Stimulated activated CD4-positive, alpha-beta T cell treated with anti-CD3 and anti-CD28 coated beads, Interleukin-1b, Interleukin-23, amount 100 ng/mL, for 1 hour (primary cell): ENCODE data around the gene KRT81.
"Not testable (repeated sequence)": the region's sequence is repeated elsewhere in the genome, so short reads cannot be mapped to it uniquely, and the experiment has no call there.

Experiments used
- DNase-seq, 2 donors: peaks; one replicate each; pipeline ENCODE4 v3.0.0-alpha.2; 2020; ENCODE audit warnings: low read depth in 2 of 2

KRT81 gene

GRCh38 chr12:52296572-52297215 lies 5.4 kb upstream of the KRT81 start:
- no peak for DNase-seq

- DNase-seq: no peak
Measured at GRCh38 chr12:52295663-52296062, 4.3 kb upstream of the KRT81 start.

GRCh38 chr12:52294803-52295202 lies 3.5 kb upstream of the KRT81 start:
- no peak for DNase-seq

- no peak for DNase-seq
Measured at GRCh38 chr12:52293926-52294325, 2.6 kb upstream of the KRT81 start.

- DNase-seq: not testable (repeated sequence)
Measured at GRCh38 chr12:52290483-52291134, 725 bp downstream of the KRT81 start.

- not testable (repeated sequence) for DNase-seq
Measured at GRCh38 chr12:52287816-52288805, 3.2 kb downstream of the KRT81 start.

GRCh38 chr12:52286857-52287785 lies 4.2 kb downstream of the KRT81 start:
- DNase-seq: not testable (repeated sequence)

GRCh38 chr12:52285851-52286530 lies 5.3 kb downstream of the KRT81 start:
- DNase-seq: no peak

GRCh38 chr12:52285172-52285745 lies 6.1 kb downstream of the KRT81 start:
- no peak for DNase-seq

- no peak for DNase-seq
Measured at GRCh38 chr12:52284562-52285171, 6.7 kb downstream of the KRT81 start.

- DNase-seq: no peak
Measured at GRCh38 chr12:52280796-52281560, 10.4 kb downstream of the KRT81 start.

GRCh38 chr12:52280319-52280795 lies 11.0 kb downstream of the KRT81 start:
- DNase-seq: no peak

- no peak for DNase-seq
Measured at GRCh38 chr12:52279422-52280318, 11.7 kb downstream of the KRT81 start.

- peak; percentile 41 to 63 for DNase-seq
Measured at GRCh38 chr12:52278575-52279421, 12.5 kb downstream of the KRT81 start.

GRCh38 chr12:52277486-52278245 lies 13.7 kb downstream of the KRT81 start:
- no peak for DNase-seq

GRCh38 chr12:52275686-52276085 lies 15.6 kb downstream of the KRT81 start:
- DNase-seq: no peak
